WTC11 (cell line): Measurements from ENCODE around the gene NPAS3.

Experiments used
- ELF4 ChIP-seq: sonication (generic); formaldehyde crosslinking; IDR thresholded peaks from 2 replicates; pipeline ENCODE4 v1.8.1; 2022; ENCODE audit warnings: low read depth, mild to moderate bottlenecking, moderate library complexity, missing genetic modification reagents
- ETV6 ChIP-seq: sonication (generic); formaldehyde crosslinking; IDR thresholded peaks from 2 replicates; pipeline ENCODE4 v1.8.1; 2022; ENCODE audit warnings: mild to moderate bottlenecking, missing genetic modification reagents
- KAT7 ChIP-seq: sonication (generic); formaldehyde crosslinking; IDR thresholded peaks from 2 replicates; pipeline ENCODE4 v1.8.1; 2023; ENCODE audit warnings: missing genetic modification reagents, mild to moderate bottlenecking, borderline replicate concordance
- NR2C2 ChIP-seq: sonication (generic); formaldehyde crosslinking; IDR thresholded peaks from 2 replicates; pipeline ENCODE4 v1.8.0; 2022; ENCODE audit warnings: mild to moderate bottlenecking, missing genetic modification reagents
- ZNF138 ChIP-seq: sonication (generic); formaldehyde crosslinking; conservative IDR thresholded peaks from 2 replicates; pipeline ENCODE4 v1.8.1; 2022; ENCODE audit warnings: mild to moderate bottlenecking, moderate library complexity, missing genetic modification reagents
- TF ChIP-seq, protein P1 (sequence below): fragments of 200-600 bp; IDR thresholded peaks from 2 replicates; pipeline ENCODE4 v1.8.0; 2022; ENCODE audit warnings: antibody characterized with exemption
- TF ChIP-seq, protein P2 (sequence below): sonication (generic); formaldehyde crosslinking; IDR thresholded peaks from 2 replicates; pipeline ENCODE4 v1.8.0; 2022; ENCODE audit warnings: mild to moderate bottlenecking, missing genetic modification reagents
- TF ChIP-seq, protein P3 (sequence below): sonication (generic); formaldehyde crosslinking; IDR thresholded peaks from 2 replicates; pipeline ENCODE4 v1.8.0; 2022; ENCODE audit warnings: mild to moderate bottlenecking, missing genetic modification reagents

DNA sequence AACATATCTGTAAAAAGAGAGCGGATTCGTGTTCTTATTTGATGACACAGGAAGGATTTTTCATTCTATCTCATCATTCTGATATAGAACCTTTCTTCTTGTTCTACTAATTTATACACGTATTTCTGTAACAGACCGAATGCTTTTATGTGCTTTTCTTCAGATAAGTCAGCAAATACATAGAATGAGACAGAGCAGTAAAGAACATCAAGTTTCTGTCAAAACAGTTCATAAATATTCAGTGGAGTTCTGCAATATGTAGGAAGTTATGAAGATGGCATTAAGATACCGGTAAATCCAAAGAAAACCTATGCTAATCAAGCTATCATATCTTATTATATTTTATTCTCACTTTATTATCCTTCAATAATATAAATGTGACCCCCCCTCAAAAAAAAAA, 731.6 kb downstream of the NPAS3 start:
- TF ChIP-seq, protein P1, sequence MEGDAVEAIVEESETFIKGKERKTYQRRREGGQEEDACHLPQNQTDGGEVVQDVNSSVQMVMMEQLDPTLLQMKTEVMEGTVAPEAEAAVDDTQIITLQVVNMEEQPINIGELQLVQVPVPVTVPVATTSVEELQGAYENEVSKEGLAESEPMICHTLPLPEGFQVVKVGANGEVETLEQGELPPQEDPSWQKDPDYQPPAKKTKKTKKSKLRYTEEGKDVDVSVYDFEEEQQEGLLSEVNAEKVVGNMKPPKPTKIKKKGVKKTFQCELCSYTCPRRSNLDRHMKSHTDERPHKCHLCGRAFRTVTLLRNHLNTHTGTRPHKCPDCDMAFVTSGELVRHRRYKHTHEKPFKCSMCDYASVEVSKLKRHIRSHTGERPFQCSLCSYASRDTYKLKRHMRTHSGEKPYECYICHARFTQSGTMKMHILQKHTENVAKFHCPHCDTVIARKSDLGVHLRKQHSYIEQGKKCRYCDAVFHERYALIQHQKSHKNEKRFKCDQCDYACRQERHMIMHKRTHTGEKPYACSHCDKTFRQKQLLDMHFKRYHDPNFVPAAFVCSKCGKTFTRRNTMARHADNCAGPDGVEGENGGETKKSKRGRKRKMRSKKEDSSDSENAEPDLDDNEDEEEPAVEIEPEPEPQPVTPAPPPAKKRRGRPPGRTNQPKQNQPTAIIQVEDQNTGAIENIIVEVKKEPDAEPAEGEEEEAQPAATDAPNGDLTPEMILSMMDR, result no peak
- TF ChIP-seq KAT7 (CRISPR knock-in tag) (no peak), ETV6 (CRISPR knock-in tag) (no peak), ZNF138 (CRISPR knock-in tag) (no peak), ELF4 (CRISPR knock-in tag) (no peak), NR2C2 (CRISPR knock-in tag) (no peak)
- TF ChIP-seq, protein P2, sequence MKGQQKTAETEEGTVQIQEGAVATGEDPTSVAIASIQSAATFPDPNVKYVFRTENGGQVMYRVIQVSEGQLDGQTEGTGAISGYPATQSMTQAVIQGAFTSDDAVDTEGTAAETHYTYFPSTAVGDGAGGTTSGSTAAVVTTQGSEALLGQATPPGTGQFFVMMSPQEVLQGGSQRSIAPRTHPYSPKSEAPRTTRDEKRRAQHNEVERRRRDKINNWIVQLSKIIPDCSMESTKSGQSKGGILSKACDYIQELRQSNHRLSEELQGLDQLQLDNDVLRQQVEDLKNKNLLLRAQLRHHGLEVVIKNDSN, result no peak
- TF ChIP-seq, protein P3, sequence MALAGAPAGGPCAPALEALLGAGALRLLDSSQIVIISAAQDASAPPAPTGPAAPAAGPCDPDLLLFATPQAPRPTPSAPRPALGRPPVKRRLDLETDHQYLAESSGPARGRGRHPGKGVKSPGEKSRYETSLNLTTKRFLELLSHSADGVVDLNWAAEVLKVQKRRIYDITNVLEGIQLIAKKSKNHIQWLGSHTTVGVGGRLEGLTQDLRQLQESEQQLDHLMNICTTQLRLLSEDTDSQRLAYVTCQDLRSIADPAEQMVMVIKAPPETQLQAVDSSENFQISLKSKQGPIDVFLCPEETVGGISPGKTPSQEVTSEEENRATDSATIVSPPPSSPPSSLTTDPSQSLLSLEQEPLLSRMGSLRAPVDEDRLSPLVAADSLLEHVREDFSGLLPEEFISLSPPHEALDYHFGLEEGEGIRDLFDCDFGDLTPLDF (CRISPR knock-in tag), result no peak
